IMR-90 (cell line): Measurements from ENCODE around the gene RUSC1. TPM values are rescaled to one million over a fixed set of nuclear protein-coding genes. Genes with fewer than 3 reads are reported as not detected.

Experiments
- ATAC-seq: fragments of 200-7000 bp; cut with Tn5 transposase; 2 replicates; pipeline ENCODE4 v1.9.1; 2020; ENCODE audit warnings: low read depth, mild to moderate bottlenecking, moderate library complexity
- BruUV-seq: library from RNA; stranded (reverse); fragments of 400-500 nt; replicated peaks from 2 replicates; lab custom pipeline; 2021; lab: Mats Ljungman, UMichigan
- CTCF ChIA-PET: fragments of 300-600 bp; formaldehyde crosslinking; extraction: SDS; loops from one replicate; lab custom pipeline; 2021; ENCODE audit warnings: antibody characterized with exemption; lab: Yijun Ruan, JAX
- POLR2A ChIA-PET: fragments of 300-600 bp; sonication (Branson Sonifier 250); formaldehyde crosslinking; loops from one replicate; lab custom pipeline; 2022; ENCODE audit warnings: antibody characterized with exemption; ENCODE audit not compliant: unreplicated experiment; lab: Charles Lee
- DNase-seq: peaks from one replicate; pipeline ENCODE4 v3.0.0; 2013
- H2AFZ ChIP-seq: replicated peaks from 2 replicates; pipeline ENCODE3; 2013; ENCODE audit warnings: low read length, mild to moderate bottlenecking; ENCODE audit not compliant: poor library complexity
- H2AK5ac ChIP-seq: 2 replicates; pipeline ENCODE4 v1.6.1; 2013; ENCODE audit warnings: low read depth, low read length, inconsistent platforms
- H2AK9ac ChIP-seq: replicated peaks from 2 replicates; pipeline ENCODE3; 2013; ENCODE audit warnings: mild to moderate bottlenecking, low read depth, low read length, moderate library complexity; ENCODE audit not compliant: poor library complexity
- H2BK120ac ChIP-seq: 2 replicates; pipeline ENCODE4 v1.6.1; 2013; ENCODE audit warnings: low read depth, low read length, inconsistent platforms
- H2BK15ac ChIP-seq: 3 replicates; pipeline ENCODE4 v1.6.1; 2013; ENCODE audit warnings: low read depth, low read length, inconsistent platforms
- H2BK20ac ChIP-seq: 2 replicates; pipeline ENCODE4 v1.6.1; 2013; ENCODE audit warnings: low read depth, mild to moderate bottlenecking, inconsistent platforms, low read length, moderate library complexity
- H2BK5ac ChIP-seq: 2 replicates; pipeline ENCODE4 v1.6.1; 2013; ENCODE audit warnings: mild to moderate bottlenecking, low read depth, low read length, inconsistent platforms; ENCODE audit not compliant: poor library complexity, severe bottlenecking
- H3K14ac ChIP-seq: replicated peaks from 2 replicates; pipeline ENCODE4 v1.6.1; 2013; ENCODE audit warnings: low read depth, low read length, inconsistent platforms
- H3K18ac ChIP-seq: 2 replicates; pipeline ENCODE4 v1.6.1; 2013; ENCODE audit warnings: low read depth, low read length, control low read depth
- H3K23ac ChIP-seq: 2 replicates; pipeline ENCODE4 v1.6.1; 2013; ENCODE audit warnings: low read depth, low read length, inconsistent platforms
- H3K27ac ChIP-seq: 2 replicates; pipeline ENCODE4 v1.5.1; 2013; ENCODE audit warnings: mild to moderate bottlenecking, control low read depth, low read length; ENCODE audit not compliant: insufficient read depth
- H3K27me3 ChIP-seq: 2 replicates; pipeline ENCODE4 v1.6.1; 2013; ENCODE audit warnings: low read length; ENCODE audit not compliant: control insufficient read depth, insufficient read depth
- H3K36me3 ChIP-seq: 2 replicates; pipeline ENCODE4 v1.6.1; 2013; ENCODE audit warnings: low read length, mixed read lengths; ENCODE audit not compliant: control insufficient read depth, insufficient read depth
- H3K4ac ChIP-seq: 2 replicates; pipeline ENCODE4 v1.6.1; 2013; ENCODE audit warnings: low read depth, low read length, inconsistent platforms
- H3K4me1 ChIP-seq: 2 replicates; pipeline ENCODE4 v1.6.1; 2013; ENCODE audit warnings: low read length, mixed read lengths; ENCODE audit not compliant: control insufficient read depth, insufficient read depth
- H3K4me2 ChIP-seq: 2 replicates; pipeline ENCODE4 v1.6.1; 2013; ENCODE audit warnings: low read depth, mild to moderate bottlenecking, control low read depth, low read length, moderate library complexity
- H3K4me3 ChIP-seq: 2 replicates; pipeline ENCODE4 v1.5.1; 2013; ENCODE audit warnings: low read depth, mild to moderate bottlenecking, control low read depth, low read length, moderate library complexity; ENCODE audit not compliant: insufficient read depth
- H3K56ac ChIP-seq: 2 replicates; pipeline ENCODE4 v1.6.1; 2013; ENCODE audit warnings: low read length, inconsistent platforms; ENCODE audit not compliant: insufficient read depth; ENCODE audit errors: extremely low read depth
- H3K79me1 ChIP-seq, 2 experiments: 2 replicates each; pipeline ENCODE4 v1.6.1; 2013; ENCODE audit warnings: low read length in 2 of 2, inconsistent platforms in 1 of 2, low read depth in 1 of 2
- H3K9ac ChIP-seq: 2 replicates; pipeline ENCODE4 v1.6.1; 2013; ENCODE audit warnings: low read depth, low read length, control low read depth
- H3K9me1 ChIP-seq: 2 replicates; pipeline ENCODE4 v1.6.1; 2013; ENCODE audit warnings: low read length, inconsistent platforms; ENCODE audit not compliant: insufficient read depth
- H3K9me3 ChIP-seq: 2 replicates; pipeline ENCODE4 v1.6.1; 2013; ENCODE audit warnings: low read length; ENCODE audit not compliant: control insufficient read depth, insufficient read depth
- H4K20me1 ChIP-seq: 2 replicates; pipeline ENCODE4 v1.6.1; 2013; ENCODE audit warnings: low read length, inconsistent platforms; ENCODE audit not compliant: insufficient read depth
- H4K5ac ChIP-seq: 2 replicates; pipeline ENCODE4 v1.6.1; 2013; ENCODE audit warnings: mild to moderate bottlenecking, low read depth, low read length, control low read depth
- H4K8ac ChIP-seq, 2 experiments: 2 replicates each; pipeline ENCODE4 v1.6.1; 2013; ENCODE audit warnings: low read depth in 2 of 2, low read length in 2 of 2, control low read depth in 1 of 2, inconsistent platforms in 1 of 2
- H4K91ac ChIP-seq: 2 replicates; pipeline ENCODE4 v1.6.1; 2013; ENCODE audit warnings: low read depth, low read length, inconsistent platforms; ENCODE audit not compliant: insufficient read depth
- CEBPB ChIP-seq: IDR thresholded peaks from 2 replicates; pipeline ENCODE4 v1.6.1; 2012; ENCODE audit warnings: low read depth, low read length, improper control_type of control experiment
- CHD1 ChIP-seq: IDR thresholded peaks from 2 replicates; pipeline ENCODE4 v1.6.1; 2012; ENCODE audit warnings: low read depth, low read length, improper control_type of control experiment
- FOS ChIP-seq: fragments of 150-350 bp; IDR thresholded peaks from 2 replicates; pipeline ENCODE4 v1.6.1; 2016; ENCODE audit warnings: low read depth, low read length
- MAFK ChIP-seq: IDR thresholded peaks from 2 replicates; pipeline ENCODE4 v1.6.1; 2012; ENCODE audit warnings: low read depth, low read length, improper control_type of control experiment
- MAZ ChIP-seq: IDR thresholded peaks from 2 replicates; pipeline ENCODE4 v1.6.1; 2012; ENCODE audit warnings: low read depth, mild to moderate bottlenecking, low read length, improper control_type of control experiment, moderate library complexity, borderline replicate concordance
- MXI1 ChIP-seq: IDR thresholded peaks from 2 replicates; pipeline ENCODE4 v1.6.1; 2012; ENCODE audit warnings: low read depth, mild to moderate bottlenecking, low read length, moderate library complexity, borderline replicate concordance
- NFE2L2 ChIP-seq: fragments of 150-350 bp; IDR thresholded peaks from 2 replicates; pipeline ENCODE4 v1.6.1; 2016; ENCODE audit warnings: low read depth, mild to moderate bottlenecking, low read length
- POLR2A ChIP-seq: IDR thresholded peaks from 2 replicates; pipeline ENCODE4 v1.6.1; 2012; ENCODE audit warnings: mild to moderate bottlenecking, low read depth, low read length
- RAD21 ChIP-seq: IDR thresholded peaks from 2 replicates; pipeline ENCODE4 v1.6.1; 2012; ENCODE audit warnings: low read length, improper control_type of control experiment
- RCOR1 ChIP-seq: IDR thresholded peaks from 2 replicates; pipeline ENCODE4 v1.6.1; 2012; ENCODE audit warnings: mild to moderate bottlenecking, low read length, improper control_type of control experiment; ENCODE audit not compliant: insufficient replicate concordance
- RFX5 ChIP-seq: IDR thresholded peaks from 2 replicates; pipeline ENCODE4 v1.8.0; 2012; ENCODE audit warnings: low read depth, mild to moderate bottlenecking, low read length, moderate library complexity
- SMC3 ChIP-seq: fragments of 150-350 bp; IDR thresholded peaks from 2 replicates; pipeline ENCODE4 v1.6.1; 2016; ENCODE audit warnings: low read depth, mild to moderate bottlenecking, antibody characterized with exemption, low read length, moderate library complexity
- WGBS, 2 experiments: methylation state at CpG; one replicate each; pipeline versions ENCODE4 v1.1.5 to v1.1.7; 2013; ENCODE audit warnings: missing lambda C conversion rate in 2 of 2; ENCODE audit not compliant: insufficient read length in 1 of 2; ENCODE audit errors: extremely low coverage in 2 of 2; 5-methylcytosine and 5-hydroxymethylcytosine counted together
- dilution Hi-C: fragments of 300-500 bp; cut with HindIII; formaldehyde crosslinking; loops from one replicate; pipeline ENCODE4 v1.14.3; 2018; ENCODE audit warnings: low sequenced_read_pairs; ENCODE audit not compliant: unreplicated experiment
- in situ Hi-C: fragments of 300-500 bp; cut with MboI; formaldehyde crosslinking; loops from 3 replicates; pipeline ENCODE4 v1.14.3; 2019; ENCODE audit warnings: low sequenced_read_pairs, inconsistent platforms, mixed read lengths
- intact Hi-C: fragments of 100-400 bp; cut with micrococcal nuclease; formaldehyde crosslinking; loops from 2 replicates; pipeline ENCODE4 v1.10.0; 2022
- polyA plus RNA-seq, 3 experiments: library from polyadenylated mRNA; depleted of rRNA; stranded (reverse); fragments of >200 nt; gene quantifications; 2 replicates each; pipeline ENCODE4 v1.2.3, GENCODE V29; 2012; ENCODE audit warnings: low replicate concordance in 1 of 3
- total RNA-seq: library from RNA; depleted of rRNA; stranded (reverse); fragments of >200 nt; gene quantifications from 2 replicates; pipeline ENCODE4 v1.2.3, GENCODE V29; 2012
- TF ChIP-seq, protein P1 (sequence below): conservative IDR thresholded peaks from 2 replicates; pipeline ENCODE4 v1.5.1; 2012; ENCODE audit warnings: mild to moderate bottlenecking, low read depth, low read length, improper control_type of control experiment
- TF ChIP-seq, protein P2 (sequence below): fragments of 150-350 bp; IDR thresholded peaks from 2 replicates; pipeline ENCODE4 v1.6.1; 2017; ENCODE audit warnings: mild to moderate bottlenecking, antibody characterized with exemption, low read length, low read depth
- TF ChIP-seq, protein P3 (sequence below): fragments of 150-350 bp; IDR thresholded peaks from 2 replicates; pipeline ENCODE4 v1.6.1; 2016; ENCODE audit warnings: low read depth, mild to moderate bottlenecking, low read length, moderate library complexity, borderline replicate concordance

Gene RUSC1
- total and polyA plus RNA-seq, 2 of the 4 experiments (the other 2 are of a cell fraction), result 4.1 to 31.4 TPM

DNA sequence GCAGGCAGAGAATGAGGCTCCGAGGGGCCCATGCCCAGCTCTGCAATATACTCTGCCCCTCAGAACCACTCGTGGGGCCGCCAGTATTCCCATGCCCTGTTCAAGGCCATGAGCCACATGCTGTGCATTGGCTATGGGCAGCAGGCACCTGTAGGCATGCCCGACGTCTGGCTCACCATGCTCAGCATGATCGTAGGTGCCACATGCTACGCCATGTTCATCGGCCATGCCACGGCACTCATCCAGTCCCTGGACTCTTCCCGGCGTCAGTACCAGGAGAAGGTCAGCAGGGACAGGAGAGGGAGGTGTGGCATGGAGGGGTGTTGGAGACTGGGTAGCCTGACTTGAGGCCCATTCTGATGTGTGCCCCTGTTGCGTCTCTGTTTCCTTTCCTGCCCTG lies 36.2 kb upstream of the RUSC1 start:
- in situ Hi-C loops (no loop called here), dilution Hi-C loops (no loop called here), intact Hi-C loops (no loop called here)
- 53% methylated on average over 3 of the region's 12 CpGs; no CpG with 5 or more reads in 1 of the 2 experiments for WGBS, 2 experiments
- no peak overlapping the region for H3K4me3 ChIP-seq
- H2AK9ac ChIP-seq, result no peak overlapping the region
- no peak overlapping the region for H3K23ac ChIP-seq
- H3K4ac ChIP-seq, result no peak overlapping the region
- no peak overlapping the region for H3K56ac ChIP-seq
- H3K36me3 ChIP-seq, result no peaks in the 10 kb centered on the region
- DNase-seq (no peak), ATAC-seq (no peak)
- H3K9ac ChIP-seq, result no peak overlapping the region
- ChIA-PET CTCF (no interaction called here), POLR2A (no interaction called here)
- peaks cover 3% of the 10 kb centered on the region; the same call in 1 of the 2 replicates for H3K9me1 ChIP-seq
- no peak overlapping the region for H3K14ac ChIP-seq
- H3K79me1 ChIP-seq, result no peaks in the 10 kb centered on the region
- no peak overlapping the region for H2AK5ac ChIP-seq
- no peak for TF ChIP-seq RCOR1
- no peak for TF ChIP-seq NFE2L2
- TF ChIP-seq MAZ, result no peak
- TF ChIP-seq POLR2A, result no peak
- TF ChIP-seq FOS, result no peak
- no peak for TF ChIP-seq MAFK
- TF ChIP-seq, protein P1, sequence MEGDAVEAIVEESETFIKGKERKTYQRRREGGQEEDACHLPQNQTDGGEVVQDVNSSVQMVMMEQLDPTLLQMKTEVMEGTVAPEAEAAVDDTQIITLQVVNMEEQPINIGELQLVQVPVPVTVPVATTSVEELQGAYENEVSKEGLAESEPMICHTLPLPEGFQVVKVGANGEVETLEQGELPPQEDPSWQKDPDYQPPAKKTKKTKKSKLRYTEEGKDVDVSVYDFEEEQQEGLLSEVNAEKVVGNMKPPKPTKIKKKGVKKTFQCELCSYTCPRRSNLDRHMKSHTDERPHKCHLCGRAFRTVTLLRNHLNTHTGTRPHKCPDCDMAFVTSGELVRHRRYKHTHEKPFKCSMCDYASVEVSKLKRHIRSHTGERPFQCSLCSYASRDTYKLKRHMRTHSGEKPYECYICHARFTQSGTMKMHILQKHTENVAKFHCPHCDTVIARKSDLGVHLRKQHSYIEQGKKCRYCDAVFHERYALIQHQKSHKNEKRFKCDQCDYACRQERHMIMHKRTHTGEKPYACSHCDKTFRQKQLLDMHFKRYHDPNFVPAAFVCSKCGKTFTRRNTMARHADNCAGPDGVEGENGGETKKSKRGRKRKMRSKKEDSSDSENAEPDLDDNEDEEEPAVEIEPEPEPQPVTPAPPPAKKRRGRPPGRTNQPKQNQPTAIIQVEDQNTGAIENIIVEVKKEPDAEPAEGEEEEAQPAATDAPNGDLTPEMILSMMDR, result no peak
- no peak for TF ChIP-seq CHD1
- TF ChIP-seq, protein P2, sequence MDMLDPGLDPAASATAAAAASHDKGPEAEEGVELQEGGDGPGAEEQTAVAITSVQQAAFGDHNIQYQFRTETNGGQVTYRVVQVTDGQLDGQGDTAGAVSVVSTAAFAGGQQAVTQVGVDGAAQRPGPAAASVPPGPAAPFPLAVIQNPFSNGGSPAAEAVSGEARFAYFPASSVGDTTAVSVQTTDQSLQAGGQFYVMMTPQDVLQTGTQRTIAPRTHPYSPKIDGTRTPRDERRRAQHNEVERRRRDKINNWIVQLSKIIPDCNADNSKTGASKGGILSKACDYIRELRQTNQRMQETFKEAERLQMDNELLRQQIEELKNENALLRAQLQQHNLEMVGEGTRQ, result no peak
- no peak for TF ChIP-seq SMC3
- TF ChIP-seq RAD21, result no peak
- TF ChIP-seq, protein P3, sequence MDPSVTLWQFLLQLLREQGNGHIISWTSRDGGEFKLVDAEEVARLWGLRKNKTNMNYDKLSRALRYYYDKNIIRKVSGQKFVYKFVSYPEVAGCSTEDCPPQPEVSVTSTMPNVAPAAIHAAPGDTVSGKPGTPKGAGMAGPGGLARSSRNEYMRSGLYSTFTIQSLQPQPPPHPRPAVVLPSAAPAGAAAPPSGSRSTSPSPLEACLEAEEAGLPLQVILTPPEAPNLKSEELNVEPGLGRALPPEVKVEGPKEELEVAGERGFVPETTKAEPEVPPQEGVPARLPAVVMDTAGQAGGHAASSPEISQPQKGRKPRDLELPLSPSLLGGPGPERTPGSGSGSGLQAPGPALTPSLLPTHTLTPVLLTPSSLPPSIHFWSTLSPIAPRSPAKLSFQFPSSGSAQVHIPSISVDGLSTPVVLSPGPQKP, result no peak
- TF ChIP-seq CEBPB, result no peak
- TF ChIP-seq MXI1, result no peak
- TF ChIP-seq RFX5, result no peak
- no peak overlapping the region for H4K8ac ChIP-seq
- H2BK15ac ChIP-seq, result no peak overlapping the region
- no peaks in the 10 kb centered on the region for H4K20me1 ChIP-seq
- no peaks in the 10 kb centered on the region for H3K27me3 ChIP-seq
- H3K18ac ChIP-seq, result no peak overlapping the region
- H3K4me1 ChIP-seq, result no peaks in the 10 kb centered on the region
- no peak overlapping the region for H3K4me2 ChIP-seq
- no peak overlapping the region for H2BK20ac ChIP-seq
- no peak overlapping the region for H4K5ac ChIP-seq
- no peak overlapping the region for H2AFZ ChIP-seq
- H3K27ac ChIP-seq, result no peak overlapping the region
- BruUV-seq, result no TSS peak
- H2BK5ac ChIP-seq, result no peak overlapping the region
- no peak overlapping the region for H4K91ac ChIP-seq
- H3K9me3 ChIP-seq, result no peaks in the 10 kb centered on the region
- no peak overlapping the region for H2BK120ac ChIP-seq
